SK-N-SH (cell line): ENCODE results near the gene THSD4.

Experiments
- CTCF ChIP-seq: fragments of 200-600 bp; sonication (generic); IDR thresholded peaks from 2 replicates; pipeline ENCODE4 v1.6.1; 2017; ENCODE audit warnings: antibody characterized with exemption, mild to moderate bottlenecking, moderate library complexity
- EP300 ChIP-seq, 2 experiments: IDR thresholded peaks; 2 replicates each; pipeline versions ENCODE4 v1.4.0 to v1.6.1; 2012; ENCODE audit warnings: borderline replicate concordance in 1 of 2, low read depth in 1 of 2, low read length in 1 of 2
- NFIC ChIP-seq: IDR thresholded peaks from 2 replicates; pipeline ENCODE4 v1.4.0; 2012; ENCODE audit warnings: borderline replicate concordance
- RAD21 ChIP-seq: IDR thresholded peaks from 2 replicates; pipeline ENCODE4 v1.6.1; 2012; ENCODE audit warnings: mild to moderate bottlenecking, low read length
- SIN3A ChIP-seq: IDR thresholded peaks from 2 replicates; pipeline ENCODE4 v1.6.1; 2012; ENCODE audit warnings: low read depth, mild to moderate bottlenecking, low read length, moderate library complexity, borderline replicate concordance
- TAF1 ChIP-seq: IDR thresholded peaks from 2 replicates; pipeline ENCODE4 v1.6.1; 2012; ENCODE audit warnings: low read depth, mild to moderate bottlenecking, low read length, moderate library complexity, borderline replicate concordance
- YY1 ChIP-seq: IDR thresholded peaks from 2 replicates; pipeline ENCODE4 v1.4.0; 2012; ENCODE audit warnings: low read depth, mild to moderate bottlenecking
- TF ChIP-seq, protein P1 (sequence below): IDR thresholded peaks from 2 replicates; pipeline ENCODE4 v1.4.0; 2012; ENCODE audit warnings: low read depth, borderline replicate concordance
- TF ChIP-seq, protein P2 (sequence below): IDR thresholded peaks from 2 replicates; pipeline ENCODE4; 2012

- TF ChIP-seq TAF1 (no peak), YY1 (no peak), CTCF (no peak), SIN3A (no peak), RAD21 (no peak), EP300 (IDR thresholded peaks at IDR 0.05; ENCODE audit: borderline replicate concordance in 1 of 2, low read depth in 1 of 2, low read length in 1 of 2) (no peak), NFIC (no peak)
- TF ChIP-seq, protein P1, sequence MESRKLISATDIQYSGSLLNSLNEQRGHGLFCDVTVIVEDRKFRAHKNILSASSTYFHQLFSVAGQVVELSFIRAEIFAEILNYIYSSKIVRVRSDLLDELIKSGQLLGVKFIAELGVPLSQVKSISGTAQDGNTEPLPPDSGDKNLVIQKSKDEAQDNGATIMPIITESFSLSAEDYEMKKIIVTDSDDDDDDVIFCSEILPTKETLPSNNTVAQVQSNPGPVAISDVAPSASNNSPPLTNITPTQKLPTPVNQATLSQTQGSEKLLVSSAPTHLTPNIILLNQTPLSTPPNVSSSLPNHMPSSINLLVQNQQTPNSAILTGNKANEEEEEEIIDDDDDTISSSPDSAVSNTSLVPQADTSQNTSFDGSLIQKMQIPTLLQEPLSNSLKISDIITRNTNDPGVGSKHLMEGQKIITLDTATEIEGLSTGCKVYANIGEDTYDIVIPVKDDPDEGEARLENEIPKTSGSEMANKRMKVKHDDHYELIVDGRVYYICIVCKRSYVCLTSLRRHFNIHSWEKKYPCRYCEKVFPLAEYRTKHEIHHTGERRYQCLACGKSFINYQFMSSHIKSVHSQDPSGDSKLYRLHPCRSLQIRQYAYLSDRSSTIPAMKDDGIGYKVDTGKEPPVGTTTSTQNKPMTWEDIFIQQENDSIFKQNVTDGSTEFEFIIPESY, result no peak
- TF ChIP-seq, protein P2, sequence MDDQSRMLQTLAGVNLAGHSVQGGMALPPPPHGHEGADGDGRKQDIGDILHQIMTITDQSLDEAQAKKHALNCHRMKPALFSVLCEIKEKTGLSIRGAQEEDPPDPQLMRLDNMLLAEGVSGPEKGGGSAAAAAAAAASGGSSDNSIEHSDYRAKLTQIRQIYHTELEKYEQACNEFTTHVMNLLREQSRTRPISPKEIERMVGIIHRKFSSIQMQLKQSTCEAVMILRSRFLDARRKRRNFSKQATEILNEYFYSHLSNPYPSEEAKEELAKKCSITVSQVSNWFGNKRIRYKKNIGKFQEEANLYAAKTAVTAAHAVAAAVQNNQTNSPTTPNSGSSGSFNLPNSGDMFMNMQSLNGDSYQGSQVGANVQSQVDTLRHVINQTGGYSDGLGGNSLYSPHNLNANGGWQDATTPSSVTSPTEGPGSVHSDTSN, result no peak
Measured at GRCh38 chr15:71078506-71079207, 36.6 kb upstream of the THSD4 start.
